PC-3 (cell line): ENCODE measurements around the gene ZMYND19. TPM values are rescaled to one million over a fixed set of nuclear protein-coding genes. Genes with fewer than 3 reads are reported as not detected.
"Not testable (repeated sequence)": the region's sequence is repeated elsewhere in the genome, so short reads cannot be mapped to it uniquely, and the experiment has no call there.

ENCODE experiments used
- ATAC-seq: fragments of 200-7000 bp; cut with Tn5 transposase; 2 replicates; pipeline ENCODE4 v1.9.1; 2020; ENCODE audit warnings: mild to moderate bottlenecking, moderate library complexity
- BruUV-seq: library from RNA; stranded (reverse); fragments of 400-500 nt; replicated peaks from 2 replicates; lab custom pipeline; 2021; lab: Mats Ljungman, UMichigan
- CTCF ChIA-PET: fragments of 300-600 bp; sonication (Branson Sonifier 250); formaldehyde crosslinking; loops from one replicate; lab custom pipeline; 2022; ENCODE audit warnings: antibody characterized with exemption; lab: Charles Lee
- POLR2A ChIA-PET: fragments of 300-600 bp; sonication (Branson Sonifier 250); formaldehyde crosslinking; loops from one replicate; lab custom pipeline; 2022; ENCODE audit warnings: antibody characterized with exemption; ENCODE audit not compliant: unreplicated experiment; lab: Charles Lee
- DNase-seq: peaks from one replicate; pipeline ENCODE4 v3.0.0-alpha.2; 2015
- H2AFZ ChIP-seq: fragments of 300-600 bp; sonication (generic); 2 replicates; pipeline ENCODE4 v1.6.0; 2016; ENCODE audit warnings: antibody characterized with exemption, low read length
- H3F3A ChIP-seq: fragments of 300-600 bp; sonication (generic); one replicate; pipeline ENCODE4 v1.6.0; 2017; ENCODE audit warnings: antibody characterized with exemption, low read length, control low read depth, mild to moderate bottlenecking; ENCODE audit not compliant: unreplicated experiment
- H3K27ac ChIP-seq: fragments of 300-600 bp; sonication (generic); 2 replicates; pipeline ENCODE4 v1.5.1; 2016; ENCODE audit warnings: mild to moderate bottlenecking, low read length
- H3K27me3 ChIP-seq: fragments of 300-600 bp; sonication (generic); 2 replicates; pipeline ENCODE4 v1.6.1; 2016; ENCODE audit warnings: low read length, mixed read lengths
- H3K36me3 ChIP-seq: fragments of 300-600 bp; sonication (generic); 2 replicates; pipeline ENCODE4 v1.6.1; 2016; ENCODE audit warnings: low read depth, mixed run types, low read length, mixed read lengths
- H3K4me1 ChIP-seq: fragments of 300-600 bp; sonication (generic); 2 replicates; pipeline ENCODE4 v1.5.1; 2016; ENCODE audit warnings: low read length; ENCODE audit not compliant: insufficient read depth
- H3K4me2 ChIP-seq: fragments of 300-600 bp; sonication (generic); 2 replicates; pipeline ENCODE4 v1.6.0; 2016; ENCODE audit warnings: low read length
- H3K4me3 ChIP-seq: fragments of 300-600 bp; sonication (generic); 2 replicates; pipeline ENCODE4 v1.5.1; 2016; ENCODE audit warnings: mild to moderate bottlenecking, low read length, mixed read lengths
- H3K79me2 ChIP-seq: fragments of 300-600 bp; sonication (generic); 2 replicates; pipeline ENCODE4 v1.6.1; 2017; ENCODE audit warnings: low read length, mixed read lengths
- H3K9ac ChIP-seq: fragments of 300-600 bp; sonication (generic); 2 replicates; pipeline ENCODE4 v1.6.0; 2016; ENCODE audit warnings: mild to moderate bottlenecking, low read length
- H3K9me2 ChIP-seq: fragments of 300-600 bp; sonication (generic); replicated peaks from 2 replicates; pipeline ENCODE4 v1.6.1; 2016; ENCODE audit warnings: mixed run types, low read length, mixed read lengths
- H3K9me3 ChIP-seq: fragments of 300-600 bp; sonication (generic); 2 replicates; pipeline ENCODE4 v1.6.1; 2016; ENCODE audit warnings: low read length, mixed read lengths
- H4K20me1 ChIP-seq: fragments of 300-600 bp; sonication (generic); 2 replicates; pipeline ENCODE4 v1.6.1; 2016; ENCODE audit warnings: low read length, mixed read lengths
- CTCF ChIP-seq: fragments of 300-600 bp; sonication (generic); conservative IDR thresholded peaks from 2 replicates; pipeline ENCODE4 v1.5.1; 2017; ENCODE audit warnings: antibody characterized with exemption, low read depth, mild to moderate bottlenecking, low read length
- EZH2 ChIP-seq: fragments of 300-600 bp; sonication (generic); IDR thresholded peaks from one replicate; pipeline ENCODE4 v1.6.1; 2017; ENCODE audit warnings: antibody characterized with exemption, mild to moderate bottlenecking, low read length; ENCODE audit not compliant: unreplicated experiment
- EZH2phosphoT487 ChIP-seq: fragments of 300-600 bp; sonication (generic); IDR thresholded peaks from 2 replicates; pipeline ENCODE4 v1.6.1; 2018; ENCODE audit warnings: mild to moderate bottlenecking, antibody characterized with exemption, low read length, borderline replicate concordance
- intact Hi-C: fragments of 100-400 bp; cut with micrococcal nuclease; formaldehyde crosslinking; loops from 2 replicates; pipeline ENCODE4 v1.9.0; 2023
- total RNA-seq: library from RNA; depleted of rRNA; stranded (reverse); fragments of >200 nt; gene quantifications from 2 replicates; pipeline ENCODE4 v1.2.3, GENCODE V29; 2014

Gene ZMYND19
- total RNA-seq, 1 experiment from 2014 or later = 39.5 TPM

GRCh38 chr9:137569609-137570203 is 20.6 kb downstream of the ZMYND19 start:
- Histone ChIP-seq H4K20me1 (no peaks in the 10 kb centered on the region), H3K4me2 (no peak overlapping the region), H2AFZ (no peak overlapping the region), H3K27ac (no peak overlapping the region), H3K27me3 (no peaks in the 10 kb centered on the region), H3K9me3 (no peaks in the 10 kb centered on the region), H3K9ac (no peak overlapping the region), H3K9me2 (no peaks in the 10 kb centered on the region), H3K36me3 (peaks cover 19% of the 10 kb centered on the region; the same call in 1 of the 2 replicates), H3F3A (no peaks in the 10 kb centered on the region), H3K4me1 (no peaks in the 10 kb centered on the region), H3K4me3 (no peak overlapping the region), H3K79me2 (peaks cover 3% of the 10 kb centered on the region; the same call in 1 of the 2 replicates)
- DNase-seq = no peak
- intact Hi-C loops = no loop called here
- ATAC-seq = no peak
- BruUV-seq = no TSS peak
- POLR2A ChIA-PET = no interaction called here
- TF ChIP-seq EZH2 = no peak
- no peak for TF ChIP-seq EZH2phosphoT487
- no peak for TF ChIP-seq CTCF
- CTCF ChIA-PET = no interaction called here

GRCh38 chr9:137568445-137568844 is 21.9 kb downstream of the ZMYND19 start:
- H3K4me3 ChIP-seq, DNase-seq, H3K9me2 ChIP-seq, ATAC-seq, BruUV-seq, H3K27me3 ChIP-seq, H3K9me3 ChIP-seq, H3K4me1 ChIP-seq, H3F3A ChIP-seq, H4K20me1 ChIP-seq, intact Hi-C loops, H3K79me2 ChIP-seq, H2AFZ ChIP-seq, H3K9ac ChIP-seq, CTCF ChIA-PET, H3K4me2 ChIP-seq, H3K27ac ChIP-seq: not testable (repeated sequence)
- H3K36me3 ChIP-seq = peaks cover 10% of the 10 kb centered on the region; the same call in 1 of the 2 replicates
- POLR2A ChIA-PET = interaction anchor here (0.7 kb wide), 1 partner anchor 11 kb away, joined by 3 read pairs; no protein-coding TSS in a partner anchor

GRCh38 chr9:137564817-137565411 is 25.4 kb downstream of the ZMYND19 start:
- DNase-seq (no peak), ATAC-seq (no peak)
- Histone ChIP-seq H3K9me3 (no peaks in the 10 kb centered on the region), H4K20me1 (no peaks in the 10 kb centered on the region), H3K4me3 (no peak overlapping the region), H3K4me2 (no peak overlapping the region), H3F3A (no peaks in the 10 kb centered on the region), H3K27me3 (no peaks in the 10 kb centered on the region), H3K9ac (no peak overlapping the region), H3K79me2 (no peaks in the 10 kb centered on the region), H3K27ac (no peak overlapping the region), H3K36me3 (no peaks in the 10 kb centered on the region), H3K4me1 (no peaks in the 10 kb centered on the region), H3K9me2 (no peaks in the 10 kb centered on the region), H2AFZ (no peak overlapping the region)
- intact Hi-C loops = no loop called here
- ChIA-PET CTCF (no interaction called here), POLR2A (no interaction called here)
- TF ChIP-seq EZH2 (no peak), CTCF (no peak), EZH2phosphoT487 (no peak)
- no TSS peak for BruUV-seq
